Fibroblast of skin of left biceps (primary cell): Measurements from ENCODE around the gene DNAAF6.
"Not testable (repeated sequence)": the region's sequence is repeated elsewhere in the genome, so short reads cannot be mapped to it uniquely, and the experiment has no call there.

ENCODE experiments used
- DNase-seq, 2 experiments: peaks; one replicate each; pipeline ENCODE4 v3.0.0-alpha.2; 2013; ENCODE audit warnings: low read depth in 2 of 2

DNAAF6 gene

DNA sequence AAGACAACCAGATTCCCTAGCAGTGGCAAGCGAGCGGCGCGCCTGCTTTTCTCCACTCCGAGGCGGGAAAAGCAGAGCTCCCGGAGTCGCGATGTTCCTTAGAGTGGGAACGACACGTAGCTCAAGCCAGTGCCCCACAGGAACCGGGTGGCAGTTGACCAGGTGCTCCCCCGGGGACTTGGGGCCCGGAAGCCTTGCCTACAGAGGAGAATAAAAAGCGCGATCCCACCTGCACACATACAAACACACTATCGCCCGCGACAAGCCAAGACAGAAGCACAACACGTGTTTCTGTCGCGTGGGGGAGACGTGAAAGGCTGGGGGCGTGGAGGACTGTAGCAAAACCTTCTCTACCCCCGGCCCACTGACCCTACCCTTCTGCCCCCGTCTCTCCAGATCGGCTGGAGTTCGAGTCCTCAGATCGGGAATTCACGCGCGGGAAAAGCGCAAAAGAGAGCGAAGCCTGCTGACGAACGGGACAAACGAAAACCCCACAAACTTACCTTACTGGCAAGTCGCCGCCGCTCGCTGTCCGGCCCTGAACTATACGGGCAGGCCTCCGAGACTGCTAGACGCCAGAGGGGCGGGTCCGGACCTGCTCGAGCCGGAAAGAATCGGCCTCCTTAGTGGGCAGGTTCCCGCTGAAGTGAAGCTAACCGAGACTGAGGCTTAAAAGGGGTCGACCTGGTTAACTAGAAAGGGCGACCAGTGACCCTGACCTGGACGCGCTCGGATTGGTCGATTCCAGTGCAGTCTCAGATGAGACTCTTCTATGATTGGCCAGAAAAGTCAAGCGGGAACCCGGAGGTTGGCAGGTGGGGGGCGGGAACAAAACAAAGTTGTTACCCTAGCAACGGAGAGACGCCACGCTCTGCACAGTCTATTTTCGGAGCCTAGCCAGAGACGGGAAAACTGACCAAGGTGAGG, at the start of gene DNAAF6, which contains the start of gene NUP62CL:
TSS of gene DNAAF6 (plus strand) at position 842 of the 927 bp plus-strand sequence. CDS start 6,265 bp downstream, outside the sequence.
TSS of gene NUP62CL (minus strand) at position 664 of the 927 bp plus-strand sequence. CDS start 31,287 bp downstream, outside the sequence.
- no peak for DNase-seq

DNA sequence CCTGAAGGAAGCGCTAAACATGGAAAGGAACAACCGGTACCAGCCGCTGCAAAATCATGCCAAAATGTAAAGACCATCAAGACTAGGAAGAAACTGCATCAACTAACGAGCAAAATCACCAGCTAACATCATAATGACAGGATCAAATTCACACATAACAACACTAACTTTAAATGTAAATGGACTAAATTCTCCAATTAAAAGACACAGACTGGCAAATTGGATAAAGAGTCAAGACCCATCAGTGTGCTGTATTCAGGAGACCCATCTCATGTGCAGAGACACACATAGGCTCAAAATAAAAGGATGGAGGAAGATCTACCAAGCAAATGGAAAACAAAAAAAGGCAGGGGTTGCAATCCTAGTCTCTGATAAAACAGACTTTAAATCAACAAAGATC, 48.8 kb upstream of the DNAAF6 start:
- DNase-seq, result not testable (repeated sequence)

DNA sequence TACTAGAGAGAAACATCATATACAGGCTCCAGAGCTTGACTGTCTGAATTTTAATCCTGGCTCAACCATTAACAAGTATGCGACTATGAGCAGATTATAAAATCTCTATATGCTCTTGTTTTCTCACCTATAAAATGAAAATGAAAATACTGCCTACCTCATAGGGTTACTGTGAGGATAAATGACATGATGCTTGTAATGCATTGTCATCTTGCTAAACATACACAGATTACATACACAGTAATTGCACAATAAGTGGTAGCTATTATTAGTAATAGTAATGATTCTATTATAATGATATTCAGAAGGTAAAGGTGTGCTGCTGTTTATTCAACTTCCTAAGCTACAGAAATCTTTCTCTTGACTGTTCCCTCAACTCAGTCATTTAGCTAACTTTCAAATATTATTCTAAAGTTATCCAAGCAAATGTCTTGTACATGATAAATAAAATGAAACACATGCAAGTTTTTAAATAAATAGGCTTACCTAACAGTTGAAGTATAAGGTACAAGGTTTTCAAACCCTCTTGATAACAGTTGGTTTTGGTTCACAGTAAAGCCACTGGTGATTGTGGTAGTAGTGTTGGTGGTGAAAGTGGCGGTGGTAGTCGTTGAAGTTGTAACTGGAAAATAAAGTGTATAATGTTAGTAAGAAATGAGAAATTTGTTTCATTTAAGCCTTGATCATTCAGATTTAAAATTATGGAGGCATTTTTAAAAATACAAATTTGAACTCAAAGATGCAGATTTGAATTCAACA, 39.1 kb upstream of the DNAAF6 start:
- DNase-seq, result no peak

DNA sequence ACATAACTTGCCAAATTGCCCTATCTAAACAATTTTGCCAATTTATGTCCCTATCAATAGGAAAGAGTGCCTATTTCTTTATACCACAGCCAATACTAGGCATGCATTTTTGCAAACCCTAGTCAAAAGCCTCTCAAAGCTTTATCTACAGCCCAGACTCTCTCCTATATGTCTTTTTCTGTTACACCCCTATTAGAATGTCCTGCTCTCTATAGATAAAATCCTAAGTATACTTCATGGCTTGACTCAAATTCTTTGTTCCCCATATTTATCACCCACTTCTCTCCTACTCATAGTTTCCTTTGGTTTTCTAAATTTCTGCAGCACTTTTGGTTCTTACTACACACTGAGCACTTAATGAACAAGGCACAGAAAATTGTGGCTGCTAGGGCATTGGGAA, 38.2 kb upstream of the DNAAF6 start:
- no peak for DNase-seq

DNA sequence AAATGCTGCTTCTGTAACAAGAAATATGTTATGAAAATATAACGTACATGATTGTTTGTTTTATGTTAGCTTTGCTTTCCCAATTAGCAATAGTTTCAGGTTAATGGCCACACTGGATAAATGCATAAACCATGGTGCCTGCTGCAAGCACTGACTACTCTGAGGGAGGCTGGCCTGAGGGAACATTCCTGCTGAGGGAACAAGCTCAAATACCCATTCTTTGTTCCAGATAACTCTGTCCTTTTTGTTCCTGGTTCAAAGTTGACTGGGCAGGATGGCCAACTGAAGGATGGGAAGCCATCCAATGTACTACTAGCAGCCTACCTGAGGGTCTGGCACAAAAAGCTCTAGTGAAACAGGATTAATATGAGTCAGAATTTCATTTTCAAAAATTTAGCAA, 37.7 kb upstream of the DNAAF6 start:
- DNase-seq, result no peak

DNA sequence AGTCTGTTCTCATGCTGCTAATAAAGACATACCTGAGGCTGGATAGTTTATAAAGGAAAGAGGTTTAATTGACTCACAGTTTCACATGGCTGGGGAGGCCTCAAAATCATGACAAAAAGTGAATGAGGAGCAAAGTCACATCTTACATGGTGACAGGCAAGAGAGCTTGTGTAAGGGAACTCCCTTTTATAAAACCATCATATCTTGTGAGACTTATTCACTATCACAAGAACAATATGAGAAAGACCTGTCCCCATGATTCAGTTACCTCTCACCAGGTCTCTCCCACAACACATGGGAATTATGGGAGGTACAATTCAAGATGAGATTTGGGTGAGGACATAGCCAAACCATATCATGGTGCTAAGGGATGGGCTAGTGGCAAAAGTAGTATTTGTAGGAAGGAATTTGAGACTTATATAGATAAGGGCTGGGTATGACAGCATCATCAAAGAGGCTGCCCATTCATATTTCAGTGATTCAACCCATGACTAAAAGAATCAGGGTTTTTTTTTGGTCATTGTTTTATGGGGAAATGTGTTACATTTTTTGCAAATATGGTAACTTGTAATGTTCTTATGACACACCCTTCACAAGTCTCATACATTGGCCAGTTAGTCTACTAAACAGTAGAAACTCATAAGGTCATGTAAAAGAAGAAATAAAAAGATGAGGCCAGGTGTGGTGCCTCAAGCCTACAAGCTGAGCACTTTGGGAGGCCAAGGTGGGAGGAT, 34.9 kb upstream of the DNAAF6 start:
- no peak for DNase-seq

DNA sequence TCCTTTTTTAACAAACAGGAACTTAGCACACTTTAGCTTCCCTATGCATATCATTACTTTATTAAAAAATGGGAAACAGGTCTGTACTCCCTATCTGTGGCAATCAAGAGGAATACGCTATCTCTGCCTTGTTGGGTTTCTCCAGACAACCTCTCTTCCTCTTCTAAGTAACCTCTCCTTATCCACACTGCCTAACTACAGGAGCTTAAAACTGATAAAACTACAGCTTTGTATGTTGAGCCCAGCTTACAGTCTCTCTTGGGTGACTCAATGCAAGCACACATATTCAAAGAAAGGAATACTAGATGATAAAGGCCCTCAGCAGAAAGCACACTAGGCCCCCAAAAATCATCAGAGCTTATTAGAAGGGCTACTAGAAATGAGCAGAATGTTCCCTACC, 9.1 kb upstream of the DNAAF6 start:
- DNase-seq, result no peak

DNA sequence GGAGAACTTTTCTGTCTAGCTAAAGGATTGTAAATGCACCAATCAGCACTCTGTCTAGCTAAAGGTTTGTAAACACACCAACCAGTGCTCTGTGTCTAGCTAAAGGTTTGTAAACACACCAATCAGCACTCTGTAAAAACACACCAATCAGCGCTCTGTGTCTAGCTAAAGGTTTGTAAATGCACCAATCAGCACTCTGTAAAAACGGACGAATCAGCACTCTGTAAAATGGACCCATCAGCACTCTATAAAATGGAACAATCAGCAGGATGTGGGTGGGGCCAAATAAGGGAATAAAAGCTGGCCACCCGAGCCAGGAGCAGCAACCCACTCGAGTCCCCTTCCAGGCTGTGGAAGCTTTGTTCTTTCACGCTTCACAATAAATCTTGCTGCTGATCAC, 8.3 kb upstream of the DNAAF6 start:
- not testable (repeated sequence) for DNase-seq

DNA sequence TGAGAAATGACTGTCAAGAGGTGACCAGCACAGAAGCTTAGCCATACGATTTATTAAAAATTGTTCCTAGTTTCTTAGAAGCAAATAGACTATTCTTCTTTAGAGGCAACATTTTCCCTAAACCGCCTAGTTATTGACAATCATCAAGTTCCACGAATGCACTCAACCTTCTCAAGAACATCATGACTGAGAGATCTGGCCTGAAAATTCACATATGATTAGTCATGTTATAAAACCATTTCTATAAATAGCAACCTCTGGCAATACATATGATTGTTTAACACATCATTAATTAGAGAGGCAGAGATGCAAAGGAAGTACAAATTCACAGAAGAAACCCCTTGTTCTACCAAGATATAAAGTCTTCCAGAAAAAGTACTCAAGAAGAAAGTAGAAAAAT, 6.9 kb upstream of the DNAAF6 start:
- no peak for DNase-seq

DNA sequence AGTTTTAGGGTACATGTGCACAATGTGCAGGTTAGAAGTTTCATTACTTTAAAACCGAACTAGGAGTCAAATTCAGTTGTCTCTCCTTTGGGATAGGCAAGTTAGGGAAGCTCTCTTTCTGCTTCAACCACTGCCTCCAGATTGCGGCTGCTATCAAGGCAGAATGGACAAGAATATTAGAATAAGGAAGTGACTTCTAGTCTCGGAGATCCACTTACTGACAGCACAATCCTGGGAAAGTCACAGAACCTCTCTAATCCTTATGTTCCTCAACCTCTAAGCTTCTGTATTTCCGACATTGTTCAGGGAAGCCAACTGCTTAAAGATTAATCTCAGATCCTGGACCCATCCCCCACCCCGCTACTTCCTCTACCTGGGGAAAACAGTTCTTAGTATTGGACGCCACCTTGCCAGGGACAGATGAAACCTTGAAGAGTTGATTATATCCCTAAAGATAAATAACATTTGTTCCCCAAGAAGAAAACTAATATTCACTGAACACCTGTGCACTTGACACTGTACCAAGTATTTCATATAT, 2.3 kb upstream of the DNAAF6 start:
- no peak for DNase-seq

DNA sequence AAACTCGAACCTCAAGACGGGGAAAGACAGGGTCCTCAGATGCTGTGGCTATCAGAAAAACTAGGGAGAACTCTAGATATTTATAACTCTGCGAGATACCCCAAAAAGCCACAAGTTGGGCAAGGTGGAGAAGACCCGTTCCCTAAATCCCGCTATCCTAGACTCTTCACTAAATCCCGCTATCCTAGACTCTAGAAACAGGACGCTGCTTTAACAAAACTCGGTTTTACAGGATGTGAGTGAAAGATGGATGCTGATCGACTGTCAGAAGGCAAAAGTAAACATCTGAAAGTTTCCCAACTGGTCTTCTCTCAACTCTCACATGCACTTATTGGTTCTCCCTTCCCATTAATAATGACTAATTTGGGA, 270 bp downstream of the DNAAF6 start:
- no peak for DNase-seq

DNA sequence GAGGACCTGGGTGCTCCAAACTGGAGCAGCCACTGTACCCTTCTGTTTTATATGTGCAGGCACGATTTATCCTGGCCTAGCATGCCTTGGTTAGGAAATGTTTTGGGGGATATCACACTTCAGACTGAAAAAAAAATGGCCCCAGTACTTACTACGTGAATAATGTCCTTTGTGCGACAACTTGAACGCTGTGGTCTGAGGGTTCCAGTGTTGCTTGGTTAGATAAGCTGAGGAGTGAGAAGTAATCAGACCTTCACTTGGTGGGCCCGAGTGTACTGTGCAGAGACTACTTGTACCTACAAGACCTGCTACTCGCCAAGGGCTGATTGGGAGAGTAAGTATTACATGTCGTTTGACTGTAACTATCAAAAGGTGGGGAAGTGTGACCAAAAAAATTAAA, 678 bp downstream of the DNAAF6 start:
- no peak for DNase-seq

DNA sequence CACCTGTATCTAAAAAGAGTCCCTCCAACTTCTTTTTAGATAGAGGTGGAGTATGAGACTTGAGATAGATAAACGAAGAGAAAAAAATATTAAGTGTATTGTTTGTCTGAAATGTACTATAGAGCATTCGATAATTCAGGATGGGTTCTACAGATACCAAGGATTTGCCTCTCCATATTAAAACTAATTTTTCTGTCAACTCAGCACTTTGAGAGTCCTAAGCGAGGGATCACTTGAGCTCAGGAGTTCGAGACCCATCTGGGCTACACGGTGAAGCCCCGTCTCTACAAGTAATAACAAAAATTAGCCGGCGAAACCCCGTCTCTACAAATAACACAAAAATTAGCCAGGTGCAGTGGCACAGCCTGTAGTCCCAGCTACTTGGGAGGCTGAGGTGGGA, 1.5 kb downstream of the DNAAF6 start:
- no peak for DNase-seq

DNA sequence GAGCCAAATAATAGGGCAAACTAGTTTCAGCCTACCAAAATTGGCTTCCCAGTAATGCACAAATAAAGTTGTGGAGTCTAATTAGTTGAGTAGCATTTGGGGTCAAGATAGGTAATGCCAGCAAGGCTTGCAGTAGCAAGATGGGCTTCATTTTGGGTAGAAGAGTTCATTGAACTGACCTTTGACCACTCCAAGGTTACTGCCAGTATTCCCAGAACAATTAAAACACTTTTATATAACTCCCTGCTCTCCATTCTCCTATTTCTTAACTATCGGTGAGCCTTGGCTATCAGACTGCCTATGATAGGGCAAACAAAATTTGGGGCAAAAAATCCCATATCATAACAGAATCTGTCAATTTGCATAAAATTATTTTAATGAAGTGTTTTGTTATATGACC, 7.1 kb downstream of the DNAAF6 start:
- DNase-seq, result no peak

DNA sequence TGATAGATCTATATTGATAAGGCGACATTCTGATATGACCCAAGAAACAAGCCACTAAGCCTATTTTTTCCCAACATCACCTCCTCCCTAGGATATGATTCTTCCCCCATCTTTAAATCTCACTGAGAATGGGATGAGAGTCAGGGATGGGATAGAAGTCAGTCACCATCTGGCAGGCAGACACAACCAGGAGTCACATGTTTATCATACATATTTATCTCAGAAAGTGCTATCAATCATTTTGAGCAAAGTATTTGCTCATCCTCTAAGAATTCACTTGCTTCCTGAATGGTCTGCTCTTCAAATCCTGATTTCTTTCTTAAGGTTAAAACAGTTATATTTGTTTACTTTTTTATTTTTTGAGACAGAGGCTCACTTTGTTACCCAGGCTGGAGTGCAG, 20.3 kb downstream of the DNAAF6 start:
- no peak for DNase-seq

DNA sequence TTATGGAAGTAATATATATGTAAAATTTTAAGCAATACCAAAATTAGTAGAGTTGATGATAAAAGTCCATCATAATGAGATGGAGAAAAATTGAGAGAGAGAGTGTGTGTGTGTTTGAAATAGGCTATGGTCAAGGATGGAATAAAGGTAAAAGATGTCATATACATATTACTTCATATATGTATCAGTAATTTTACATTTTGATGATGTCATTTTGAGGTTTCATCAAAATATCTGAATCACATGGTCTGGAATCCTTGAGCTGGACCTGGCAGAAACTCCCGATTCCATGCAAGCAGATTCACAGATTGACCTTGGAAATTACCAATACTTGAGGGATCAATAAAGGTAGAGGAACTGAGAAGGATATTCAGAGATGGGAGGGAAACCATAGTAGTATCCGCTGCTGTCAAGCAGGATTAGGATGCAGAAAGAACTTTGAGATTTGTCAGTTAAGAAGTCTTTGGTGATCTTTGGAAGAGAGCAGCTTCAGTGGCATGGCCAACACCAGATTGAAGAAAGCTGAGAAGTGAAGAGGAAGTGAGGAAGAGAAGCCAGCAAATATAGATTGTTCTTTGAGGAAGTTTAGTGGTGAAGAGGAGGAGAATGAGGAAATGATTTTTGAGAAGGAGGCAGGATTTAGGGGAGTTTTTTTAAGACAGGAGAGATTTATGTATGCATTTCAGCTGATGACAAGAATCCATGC, 21.5 kb downstream of the DNAAF6 start:
- no peak for DNase-seq

DNA sequence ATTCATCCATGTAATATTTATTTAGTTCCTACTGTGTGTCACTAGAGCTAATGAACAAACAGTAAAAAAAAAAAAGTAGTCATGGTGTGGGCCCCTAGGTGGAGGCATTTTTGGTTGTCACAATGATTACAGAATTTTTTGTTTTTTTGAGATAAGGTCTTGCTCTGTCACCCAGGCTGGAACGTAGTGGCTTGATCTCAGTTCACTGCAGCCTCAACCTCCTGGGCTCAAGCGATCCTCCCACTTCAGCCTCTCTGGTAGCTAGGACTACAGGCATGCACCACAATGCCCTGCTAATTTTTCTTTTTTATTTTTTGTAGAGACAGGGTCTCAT, 22.0 kb downstream of the DNAAF6 start:
- DNase-seq, result no peak

DNA sequence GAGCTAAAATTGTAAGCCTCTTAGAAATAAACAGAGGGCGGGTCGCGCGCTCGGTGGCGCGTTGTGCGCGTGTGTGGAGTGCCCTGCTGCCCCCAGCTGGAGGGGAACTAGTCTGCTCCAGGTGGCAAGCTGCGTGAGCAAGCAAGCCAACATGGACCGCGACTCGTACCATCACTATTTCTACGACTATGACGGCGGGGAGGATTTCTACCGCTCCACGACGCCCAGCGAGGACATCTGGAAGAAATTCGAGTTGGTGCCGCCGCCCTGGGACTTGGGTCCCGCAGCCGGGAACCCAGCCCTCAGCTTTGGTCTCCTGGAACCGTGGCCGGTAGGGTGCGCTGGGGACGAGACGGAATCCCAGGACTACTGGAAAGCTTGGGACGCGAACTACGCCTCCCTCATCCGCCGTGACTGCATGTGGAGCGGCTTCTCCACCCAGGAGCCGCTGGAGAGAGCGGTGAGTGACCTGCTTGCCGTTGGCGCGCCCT, 66.1 kb downstream of the DNAAF6 start:
- DNase-seq, result no peak

DNA sequence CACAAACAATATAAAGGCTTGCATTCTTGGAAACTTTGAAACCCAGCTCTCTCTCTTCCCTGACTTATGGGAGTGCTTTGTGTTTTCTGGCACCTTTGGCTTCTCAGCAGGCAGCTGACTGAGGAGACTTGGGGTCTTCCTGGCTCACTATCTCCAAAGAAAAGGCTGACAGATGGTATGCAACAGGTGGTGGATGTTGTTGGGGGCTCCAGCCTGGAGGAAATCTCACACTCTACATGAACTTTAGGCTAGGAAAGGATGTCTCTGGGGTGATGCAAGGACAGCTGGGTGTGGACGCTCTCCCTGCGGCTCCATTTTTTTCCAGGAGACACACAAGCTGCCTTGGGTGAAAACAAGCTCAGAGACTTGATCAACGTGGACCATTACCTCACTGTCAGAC, 67.4 kb downstream of the DNAAF6 start:
- no peak for DNase-seq

DNA sequence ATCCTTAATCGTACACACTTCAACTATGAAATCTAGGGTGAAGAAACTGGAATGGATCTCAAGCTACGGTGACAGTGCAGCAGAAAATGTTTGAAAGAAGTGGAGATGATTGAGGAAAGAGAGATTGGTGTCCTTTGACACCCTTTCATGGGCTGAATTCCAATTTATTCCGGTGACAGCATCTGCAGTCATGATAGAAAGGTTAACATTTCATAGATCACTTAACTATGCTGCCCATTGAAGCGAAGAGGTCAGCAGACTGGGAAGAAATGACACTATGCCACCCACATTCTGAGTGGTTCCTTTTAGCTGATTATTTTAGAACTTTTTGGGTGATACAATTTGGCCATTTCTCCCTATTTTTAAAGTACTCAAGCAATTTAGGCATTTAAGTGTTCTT, 82.3 kb downstream of the DNAAF6 start:
- DNase-seq, result no peak

DNA sequence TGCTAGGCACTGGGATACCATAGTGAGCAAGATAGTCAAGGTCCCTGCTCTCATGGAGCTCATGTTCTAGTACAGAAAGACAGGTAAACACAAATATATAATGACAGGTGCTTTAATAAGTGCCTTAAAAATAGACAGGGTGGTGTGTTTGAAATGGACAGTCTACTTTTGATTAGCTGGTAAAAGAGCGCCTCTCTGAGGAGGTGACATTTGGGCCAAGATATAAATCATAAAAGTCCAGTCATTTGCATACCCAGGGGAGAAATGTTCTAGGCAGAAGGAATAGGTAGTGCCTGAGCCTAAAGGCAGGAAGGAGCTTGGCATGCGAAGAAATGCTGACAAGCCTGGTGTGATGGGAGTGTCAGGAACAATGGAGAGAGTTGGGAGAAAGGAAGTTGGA, 83.6 kb downstream of the DNAAF6 start:
- no peak for DNase-seq
